ENCODE data around the gene CGNL1.

GRCh38 chr15:57355259-57355658 is 21.0 kb upstream of the CGNL1 start:
- TF ChIP-seq CTCF (IDR thresholded peaks at IDR 0.05), result no peak
- no peak for TF ChIP-seq EP300 (IDR thresholded peaks at IDR 0.05)
- no peak for TF ChIP-seq POLR2A (IDR thresholded peaks at IDR 0.05)
- no peak for TF ChIP-seq POLR2AphosphoS5 (IDR thresholded peaks at IDR 0.05)
